ENCODE measurements around the gene NDRG2.
"Not testable (repeated sequence)": the region's sequence is repeated elsewhere in the genome, so short reads cannot be mapped to it uniquely, and the experiment has no call there.

Gene NDRG2

GRCh38 chr14:21011136-21011535 is 13.7 kb downstream of the NDRG2 start:
- no peak overlapping the region for H3K4me3 ChIP-seq (ENCODE audit: low read depth, low read length)
- no peak for DNase-seq (ENCODE audit: low read depth)
- TF ChIP-seq MYC (IDR thresholded peaks at IDR 0.05; ENCODE audit: low read depth, low read length) = no peak
- no peak for TF ChIP-seq MAX (IDR thresholded peaks at IDR 0.05; ENCODE audit: low read depth, low read length)
- no peak for TF ChIP-seq CTCF (IDR thresholded peaks at IDR 0.05; ENCODE audit: low read depth, low read length)
- no peak for TF ChIP-seq POLR2A (IDR thresholded peaks at IDR 0.05; ENCODE audit: extremely low read depth, insufficient read length)

- H3K4me3 ChIP-seq (ENCODE audit: low read depth, low read length); DNase-seq (ENCODE audit: low read depth): not testable (repeated sequence)
Measured at GRCh38 chr14:21009721-21010120, 15.1 kb downstream of the NDRG2 start.

- TF ChIP-seq POLR2A (IDR thresholded peaks at IDR 0.05; ENCODE audit: extremely low read depth, insufficient read length) = no peak
- no peak for TF ChIP-seq MYC (IDR thresholded peaks at IDR 0.05; ENCODE audit: low read depth, low read length)
- TF ChIP-seq MAX (IDR thresholded peaks at IDR 0.05; ENCODE audit: low read depth, low read length) = no peak
- no peak for TF ChIP-seq CTCF (IDR thresholded peaks at IDR 0.05; ENCODE audit: low read depth, low read length)
- H3K4me3 ChIP-seq (ENCODE audit: low read depth, low read length) = no peak overlapping the region
- no peak for DNase-seq (ENCODE audit: low read depth)
Measured at GRCh38 chr14:21003788-21004346, 21.0 kb downstream of the NDRG2 start.

GRCh38 chr14:21001218-21001617 is 23.6 kb downstream of the NDRG2 start:
- no peak overlapping the region for H3K4me3 ChIP-seq (ENCODE audit: low read depth, low read length)
- no peak for DNase-seq (ENCODE audit: low read depth)
- TF ChIP-seq MYC (IDR thresholded peaks at IDR 0.05; ENCODE audit: low read depth, low read length) (no peak), CTCF (IDR thresholded peaks at IDR 0.05; ENCODE audit: low read depth, low read length) (no peak), POLR2A (IDR thresholded peaks at IDR 0.05; ENCODE audit: extremely low read depth, insufficient read length) (no peak), MAX (IDR thresholded peaks at IDR 0.05; ENCODE audit: low read depth, low read length) (no peak)

GRCh38 chr14:20999591-20999990 is 25.3 kb downstream of the NDRG2 start:
- H3K4me3 ChIP-seq (ENCODE audit: low read depth, low read length) = no peak overlapping the region
- DNase-seq (ENCODE audit: low read depth) = no peak
- TF ChIP-seq CTCF (IDR thresholded peaks at IDR 0.05; ENCODE audit: low read depth, low read length) (no peak), POLR2A (IDR thresholded peaks at IDR 0.05; ENCODE audit: extremely low read depth, insufficient read length) (no peak), MAX (IDR thresholded peaks at IDR 0.05; ENCODE audit: low read depth, low read length) (no peak), MYC (IDR thresholded peaks at IDR 0.05; ENCODE audit: low read depth, low read length) (no peak)

- no peak for DNase-seq (ENCODE audit: low read depth)
- no peak within 1 kb of the TSS for H3K4me3 ChIP-seq (ENCODE audit: low read depth, low read length)
- TF ChIP-seq MAX (IDR thresholded peaks at IDR 0.05; ENCODE audit: low read depth, low read length) (no peak), POLR2A (IDR thresholded peaks at IDR 0.05; ENCODE audit: extremely low read depth, insufficient read length) (no peak), CTCF (IDR thresholded peaks at IDR 0.05; ENCODE audit: low read depth, low read length) (no peak), MYC (IDR thresholded peaks at IDR 0.05; ENCODE audit: low read depth, low read length) (no peak)
Measured at GRCh38 chr14:20998674-20999366, 26.0 kb downstream of the NDRG2 start, which contains the start of gene SLC39A2. SLC39A2 (plus strand) TSS chr14:20999293; CDS start chr14:20999447, 154 bp downstream.
